ENCODE data around the gene DNAJC5.

The DNAJC5 gene

GRCh38 chr20:63982937-63983336 lies 88.0 kb downstream of the DNAJC5 start:
- H3K36me3 ChIP-seq (ENCODE audit: low read length) = peaks cover 7% of the 10 kb centered on the region; the same call in 1 of the 2 replicates
- H3K9me2 ChIP-seq (replicated peaks; ENCODE audit: insufficient read depth, low read length) = no peaks in the 10 kb centered on the region
- H3K4me3 ChIP-seq (ENCODE audit: insufficient read depth, low read length, poor library complexity, severe bottlenecking) = no peak overlapping the region
- H3F3A ChIP-seq (ENCODE audit: insufficient read depth) = peaks cover 18% of the 10 kb centered on the region
- H2AFZ ChIP-seq (ENCODE audit: low read depth, low read length, severe bottlenecking) = no peak overlapping the region
- no peak overlapping the region for H3K9ac ChIP-seq (ENCODE audit: low read length)
- no peaks in the 10 kb centered on the region for H3K27me3 ChIP-seq (ENCODE audit: low read length)
- no peak overlapping the region for H3K4me2 ChIP-seq (ENCODE audit: low read depth, low read length, poor library complexity, severe bottlenecking)
- TF ChIP-seq EZH2phosphoT487 (conservative IDR thresholded peaks at IDR 0.05; ENCODE audit: low read length) = no peak
- TF ChIP-seq, protein P1, sequence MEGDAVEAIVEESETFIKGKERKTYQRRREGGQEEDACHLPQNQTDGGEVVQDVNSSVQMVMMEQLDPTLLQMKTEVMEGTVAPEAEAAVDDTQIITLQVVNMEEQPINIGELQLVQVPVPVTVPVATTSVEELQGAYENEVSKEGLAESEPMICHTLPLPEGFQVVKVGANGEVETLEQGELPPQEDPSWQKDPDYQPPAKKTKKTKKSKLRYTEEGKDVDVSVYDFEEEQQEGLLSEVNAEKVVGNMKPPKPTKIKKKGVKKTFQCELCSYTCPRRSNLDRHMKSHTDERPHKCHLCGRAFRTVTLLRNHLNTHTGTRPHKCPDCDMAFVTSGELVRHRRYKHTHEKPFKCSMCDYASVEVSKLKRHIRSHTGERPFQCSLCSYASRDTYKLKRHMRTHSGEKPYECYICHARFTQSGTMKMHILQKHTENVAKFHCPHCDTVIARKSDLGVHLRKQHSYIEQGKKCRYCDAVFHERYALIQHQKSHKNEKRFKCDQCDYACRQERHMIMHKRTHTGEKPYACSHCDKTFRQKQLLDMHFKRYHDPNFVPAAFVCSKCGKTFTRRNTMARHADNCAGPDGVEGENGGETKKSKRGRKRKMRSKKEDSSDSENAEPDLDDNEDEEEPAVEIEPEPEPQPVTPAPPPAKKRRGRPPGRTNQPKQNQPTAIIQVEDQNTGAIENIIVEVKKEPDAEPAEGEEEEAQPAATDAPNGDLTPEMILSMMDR (IDR thresholded peaks at IDR 0.05; ENCODE audit: insufficient read depth, low read length, poor library complexity, severe bottlenecking) = no peak
- H3K79me2 ChIP-seq (ENCODE audit: insufficient read depth, low read length) = peaks cover 22% of the 10 kb centered on the region
- no peaks in the 10 kb centered on the region for H3K9me3 ChIP-seq (ENCODE audit: insufficient read depth, low read length)
- no peak overlapping the region for H3K27ac ChIP-seq (ENCODE audit: low read depth, low read length)
- no peaks in the 10 kb centered on the region for H4K20me1 ChIP-seq (ENCODE audit: low read depth, low read length)

Measured in SU-DHL-6 (cell line).